Tibial nerve (tissue), 4 donors: ENCODE measurements around the gene HS1BP3. TPM values are rescaled to one million over a fixed set of nuclear protein-coding genes. Genes with fewer than 3 reads are reported as not detected.

Source experiments
- DNase-seq, 2 donors: peaks; one replicate each; pipeline ENCODE4 v3.0.0-alpha.2; 2019; ENCODE audit warnings: low spot score in 2 of 2
- H3K27ac ChIP-seq, 4 donors: fragments of 200-600 bp; sonication (generic) in 3 of 4; one replicate each; pipeline ENCODE4 v1.5.1; 2017 to 2019; ENCODE audit warnings: mild to moderate bottlenecking in 1 of 4
- H3K27me3 ChIP-seq, 2 donors: fragments of 200-600 bp; sonication (generic) in 1 of 2; one replicate each; pipeline versions ENCODE4 v1.5.1 to v1.6.0; 2017 to 2019
- H3K36me3 ChIP-seq, 3 donors: fragments of 200-600 bp; sonication (generic); one replicate each; pipeline ENCODE4 v1.5.1; 2018 to 2019
- H3K4me1 ChIP-seq, 4 donors: fragments of 200-600 bp; sonication (generic) in 3 of 4; one replicate each; pipeline ENCODE4 v1.5.1; 2017 to 2019
- H3K4me3 ChIP-seq, 4 donors: fragments of 200-600 bp; sonication (generic) in 3 of 4; one replicate each; pipeline ENCODE4 v1.5.1; 2017 to 2019; ENCODE audit warnings: mild to moderate bottlenecking in 1 of 4, moderate library complexity in 1 of 4
- H3K9me3 ChIP-seq, 4 donors: fragments of 200-600 bp; sonication (generic) in 3 of 4; one replicate each; pipeline ENCODE4 v1.5.1; 2017 to 2019
- EP300 ChIP-seq, 2 donors: sonication (generic); formaldehyde crosslinking; IDR thresholded peaks; one replicate each; pipeline ENCODE4 v1.6.1; 2017; ENCODE audit warnings: antibody characterized with exemption in 2 of 2, mild to moderate bottlenecking in 1 of 2
- POLR2A ChIP-seq, 2 donors: fragments of 450-650 bp; IDR thresholded peaks; one replicate each; pipeline ENCODE4 v1.6.1; 2017; ENCODE audit warnings: antibody characterized with exemption in 2 of 2, mild to moderate bottlenecking in 2 of 2, moderate library complexity in 2 of 2
- WGBS, 2 donors: methylation state at CpG; one replicate each; pipeline ENCODE4 v1.1.5; 2018; 5-methylcytosine and 5-hydroxymethylcytosine counted together
- total RNA-seq, 4 donors: library from RNA; depleted of rRNA; stranded (reverse); fragments of >200 nt; gene quantifications; one replicate each; pipeline ENCODE4 v1.1.0, GENCODE V29; 2016
- TF ChIP-seq, protein P1 (sequence below), 5 experiments: fragments of 200-600 bp in 3 of 5; fragments of 450-650 bp in 2 of 5; sonication (generic) in 3 of 5; IDR thresholded peaks; one replicate each; pipeline ENCODE4 v1.5.1; 2016 to 2019; ENCODE audit warnings: antibody characterized with exemption in 5 of 5, mild to moderate bottlenecking in 3 of 5, moderate library complexity in 2 of 5

The HS1BP3 gene
- total RNA-seq, 4 donors from 2014 or later: 24.5 to 45.9 (median 33.8) TPM

DNA sequence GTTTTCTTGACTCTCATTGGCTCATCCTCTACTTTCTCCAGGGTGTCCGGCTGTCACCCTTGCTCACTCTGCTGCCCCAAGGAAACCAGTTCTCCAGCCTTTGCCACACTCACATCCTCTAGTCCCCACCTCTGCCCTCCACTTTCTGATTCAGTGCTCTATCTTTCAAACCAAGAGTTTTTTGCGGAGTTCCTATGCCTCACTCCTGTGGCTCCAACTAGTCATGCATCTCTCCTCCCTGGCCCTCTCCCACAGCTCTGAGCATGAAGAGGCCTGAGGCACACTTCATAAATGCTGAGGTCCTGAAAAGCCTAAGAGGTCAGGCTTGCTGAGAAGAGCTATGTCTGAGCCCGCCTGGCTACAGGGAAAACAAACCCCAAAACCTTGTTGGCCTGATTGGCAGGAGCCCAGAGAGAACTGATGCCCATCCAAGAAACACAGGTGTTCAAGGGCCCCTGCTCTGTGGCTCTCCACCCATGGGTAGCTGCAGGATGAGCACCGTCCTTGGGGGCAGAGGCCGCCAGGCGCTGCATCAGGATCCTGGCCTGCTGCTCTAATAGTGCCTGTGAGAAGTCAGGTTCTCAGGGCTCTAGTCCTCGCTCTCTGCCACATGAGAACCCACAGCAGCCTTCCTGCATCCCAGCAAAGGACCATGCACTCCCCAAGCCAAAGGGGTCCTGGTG lies 42.1 kb downstream of the HS1BP3 start:
- H3K4me1 ChIP-seq: peaks cover 5 to 68% (median 34%) of the 10 kb centered on the region in 4 donors
- no peaks in the 10 kb centered on the region for H3K27me3 ChIP-seq
- H3K4me3 ChIP-seq: no peak overlapping the region
- WGBS, 2 donors: 82 to 84% methylated on average over 6 to 7 of the region's 7 CpGs
- peak in 1 of 2 donors; percentile 9 for DNase-seq
- H3K9me3 ChIP-seq: no peaks in the 10 kb centered on the region
- no peaks in the 10 kb centered on the region for H3K36me3 ChIP-seq
- TF ChIP-seq, protein P1, sequence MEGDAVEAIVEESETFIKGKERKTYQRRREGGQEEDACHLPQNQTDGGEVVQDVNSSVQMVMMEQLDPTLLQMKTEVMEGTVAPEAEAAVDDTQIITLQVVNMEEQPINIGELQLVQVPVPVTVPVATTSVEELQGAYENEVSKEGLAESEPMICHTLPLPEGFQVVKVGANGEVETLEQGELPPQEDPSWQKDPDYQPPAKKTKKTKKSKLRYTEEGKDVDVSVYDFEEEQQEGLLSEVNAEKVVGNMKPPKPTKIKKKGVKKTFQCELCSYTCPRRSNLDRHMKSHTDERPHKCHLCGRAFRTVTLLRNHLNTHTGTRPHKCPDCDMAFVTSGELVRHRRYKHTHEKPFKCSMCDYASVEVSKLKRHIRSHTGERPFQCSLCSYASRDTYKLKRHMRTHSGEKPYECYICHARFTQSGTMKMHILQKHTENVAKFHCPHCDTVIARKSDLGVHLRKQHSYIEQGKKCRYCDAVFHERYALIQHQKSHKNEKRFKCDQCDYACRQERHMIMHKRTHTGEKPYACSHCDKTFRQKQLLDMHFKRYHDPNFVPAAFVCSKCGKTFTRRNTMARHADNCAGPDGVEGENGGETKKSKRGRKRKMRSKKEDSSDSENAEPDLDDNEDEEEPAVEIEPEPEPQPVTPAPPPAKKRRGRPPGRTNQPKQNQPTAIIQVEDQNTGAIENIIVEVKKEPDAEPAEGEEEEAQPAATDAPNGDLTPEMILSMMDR (IDR thresholded peaks at IDR 0.05): no peak
- TF ChIP-seq EP300 (IDR thresholded peaks at IDR 0.05) (no peak), POLR2A (IDR thresholded peaks at IDR 0.05) (no peak)
- H3K27ac ChIP-seq: peak overlapping the region in 3 of 4 donors; percentile 24 to 97 (median 97)

DNA sequence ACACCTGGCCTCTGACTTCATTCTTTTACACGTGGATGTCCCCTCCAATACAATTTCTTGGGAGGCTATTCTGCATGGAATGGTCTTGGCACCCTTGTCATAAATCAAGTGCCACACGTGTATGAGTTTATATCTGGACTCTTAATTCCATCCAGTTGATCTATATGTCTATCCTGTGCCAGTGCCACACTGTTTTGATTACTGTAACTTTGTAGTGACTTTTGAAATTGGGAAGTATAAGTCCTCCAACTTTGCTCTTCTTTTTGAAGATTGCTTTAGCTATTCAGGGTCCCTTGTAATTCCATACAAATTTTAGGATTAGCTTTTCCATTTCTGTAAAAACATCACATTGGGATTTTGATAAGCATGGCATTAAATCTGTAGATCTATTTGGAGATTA lies 43.5 kb downstream of the HS1BP3 start:
- TF ChIP-seq EP300 (IDR thresholded peaks at IDR 0.05): no peak
- TF ChIP-seq, protein P1 (IDR thresholded peaks at IDR 0.05): no peak
- Histone ChIP-seq H3K4me1 (peaks cover 5 to 56% (median 27%) of the 10 kb centered on the region in 4 donors), H3K4me3 (no peak overlapping the region), H3K27me3 (no peaks in the 10 kb centered on the region), H3K9me3 (no peaks in the 10 kb centered on the region), H3K27ac (no peak overlapping the region), H3K36me3 (no peaks in the 10 kb centered on the region)
- DNase-seq: no peak
- 88 to 97% methylated on average over 2 of the region's 2 CpGs for WGBS, 2 donors

DNA sequence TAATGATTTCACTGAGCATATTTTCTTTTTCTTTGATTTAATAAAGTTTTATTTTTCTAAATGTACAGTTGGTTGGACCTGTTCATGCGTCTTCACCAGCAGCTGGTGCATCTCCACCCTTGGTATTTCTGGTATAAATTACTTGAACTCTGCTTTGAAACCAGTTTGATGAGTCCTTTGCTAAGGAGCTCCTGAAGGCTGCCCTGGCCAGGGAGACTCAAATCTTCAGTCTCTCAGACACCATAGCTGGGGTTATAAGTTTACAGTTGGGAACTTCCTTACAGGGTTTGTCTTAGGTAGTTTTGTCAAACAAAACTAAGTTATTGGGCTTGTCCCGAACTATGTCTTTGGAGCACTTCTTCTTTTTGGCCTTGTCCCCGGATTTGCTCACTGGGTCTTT lies 44.7 kb downstream of the HS1BP3 start:
- peaks cover 0 to 46% (median 20%) of the 10 kb centered on the region in 4 donors for H3K4me1 ChIP-seq
- TF ChIP-seq, protein P1 (IDR thresholded peaks at IDR 0.05): no peak
- no peak for TF ChIP-seq EP300 (IDR thresholded peaks at IDR 0.05)
- TF ChIP-seq POLR2A (IDR thresholded peaks at IDR 0.05): no peak

DNA sequence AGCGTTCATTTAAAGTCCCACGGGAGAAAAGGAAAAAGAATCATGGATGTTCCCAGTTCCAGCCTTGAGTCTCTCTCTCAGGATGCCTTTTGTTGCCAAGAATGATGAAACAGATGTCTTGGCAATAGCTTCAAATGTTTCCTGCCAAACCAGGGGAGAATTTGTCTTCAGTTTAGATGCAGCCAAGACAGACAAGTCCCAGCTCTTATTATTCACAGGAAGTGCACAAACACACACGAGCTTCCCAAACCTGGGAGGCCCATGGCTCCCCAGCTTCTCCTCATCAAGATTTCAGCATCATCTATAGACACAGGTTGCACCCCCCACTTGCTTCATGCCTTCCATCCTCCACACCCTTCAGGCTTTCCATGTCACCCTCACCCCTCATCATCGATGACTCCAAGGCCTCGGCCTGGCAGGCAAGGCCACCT lies 45.9 kb downstream of the HS1BP3 start:
- H3K4me3 ChIP-seq: no peak overlapping the region
- H3K27ac ChIP-seq: peak overlapping the region in 3 of 4 donors; percentile 61 to 81 (median 69)
- H3K27me3 ChIP-seq: no peaks in the 10 kb centered on the region
- TF ChIP-seq EP300 (IDR thresholded peaks at IDR 0.05) (peak in 1 of 2 donors; percentile 91), POLR2A (IDR thresholded peaks at IDR 0.05) (peak in 1 of 2 donors; percentile 11)
- TF ChIP-seq, protein P1 (IDR thresholded peaks at IDR 0.05): no peak
- peaks cover 0 to 46% (median 23%) of the 10 kb centered on the region in 4 donors for H3K4me1 ChIP-seq
- WGBS, 2 donors: 51 to 56% methylated on average over 5 of the region's 5 CpGs
- no peaks in the 10 kb centered on the region for H3K36me3 ChIP-seq
- peak; percentile 19 to 74 for DNase-seq
- H3K9me3 ChIP-seq: no peaks in the 10 kb centered on the region

More for the DNA sequence above, 44.7 kb downstream of the HS1BP3 start:
- H3K27me3 ChIP-seq: no peaks in the 10 kb centered on the region
- H3K4me3 ChIP-seq: no peak overlapping the region
- peak overlapping the region in 1 of 4 donors; percentile 0 for H3K27ac ChIP-seq
- no peaks in the 10 kb centered on the region for H3K9me3 ChIP-seq
- 60 to 62% methylated on average over 3 of the region's 3 CpGs for WGBS, 2 donors
- no peaks in the 10 kb centered on the region for H3K36me3 ChIP-seq
- DNase-seq: no peak

DNA sequence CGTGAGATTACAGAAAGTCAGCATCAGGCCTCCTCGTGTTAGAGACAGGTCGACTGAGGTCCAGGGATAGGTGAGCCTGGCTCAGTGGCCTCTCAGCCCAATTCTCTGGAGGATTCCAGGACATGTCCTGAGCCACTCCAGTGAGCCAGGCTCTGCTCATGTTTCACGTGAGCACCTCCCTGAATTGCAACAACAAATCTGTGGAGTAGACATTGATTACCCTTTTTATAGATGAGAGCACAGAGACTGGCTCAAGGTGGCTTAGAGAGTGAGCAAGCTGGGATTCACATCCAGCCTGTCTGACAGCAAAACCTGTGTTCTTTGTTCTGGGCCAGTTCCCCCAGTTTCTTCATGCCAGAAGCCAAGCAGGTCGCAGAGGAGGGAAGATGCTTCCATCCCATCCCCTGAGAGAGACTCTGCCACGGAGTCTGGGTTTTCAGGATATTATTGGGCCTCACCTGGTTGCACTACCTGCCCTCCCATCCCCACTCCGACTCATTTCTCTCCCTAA lies 46.4 kb downstream of the HS1BP3 start:
- H3K4me1 ChIP-seq: peaks cover 0 to 46% (median 24%) of the 10 kb centered on the region in 4 donors
- no peak for TF ChIP-seq EP300 (IDR thresholded peaks at IDR 0.05)
- TF ChIP-seq POLR2A (IDR thresholded peaks at IDR 0.05): no peak
- TF ChIP-seq, protein P1 (IDR thresholded peaks at IDR 0.05): no peak
- no peak overlapping the region for H3K4me3 ChIP-seq
- H3K9me3 ChIP-seq: no peaks in the 10 kb centered on the region
- no peaks in the 10 kb centered on the region for H3K27me3 ChIP-seq
- peak in 1 of 2 donors; percentile 10 for DNase-seq
- peak overlapping the region in 2 of 4 donors; percentile 12 to 81 for H3K27ac ChIP-seq
- H3K36me3 ChIP-seq: no peaks in the 10 kb centered on the region
- 68 to 70% methylated on average over 7 of the region's 7 CpGs for WGBS, 2 donors
